ENCODE measurements around the gene FBXL7.

FBXL7 gene

GRCh38 chr5:15966651-15967050 lies 466.7 kb downstream of the FBXL7 start:
- Histone ChIP-seq H3K9me2 (replicated peaks; ENCODE audit: insufficient read depth, low read length) (no peaks in the 10 kb centered on the region), H2AFZ (ENCODE audit: low read depth, low read length, severe bottlenecking) (no peak overlapping the region), H3K27ac (ENCODE audit: low read depth, low read length) (no peak overlapping the region), H3K9me3 (ENCODE audit: insufficient read depth, low read length) (no peaks in the 10 kb centered on the region), H3K27me3 (ENCODE audit: low read length) (no peaks in the 10 kb centered on the region), H4K20me1 (ENCODE audit: low read depth, low read length) (no peaks in the 10 kb centered on the region), H3K79me2 (ENCODE audit: insufficient read depth, low read length) (no peaks in the 10 kb centered on the region), H3F3A (ENCODE audit: insufficient read depth) (no peaks in the 10 kb centered on the region), H3K4me2 (ENCODE audit: low read depth, low read length, poor library complexity, severe bottlenecking) (no peak overlapping the region), H3K36me3 (ENCODE audit: low read length) (no peaks in the 10 kb centered on the region), H3K4me3 (ENCODE audit: insufficient read depth, low read length, poor library complexity, severe bottlenecking) (no peak overlapping the region), H3K9ac (ENCODE audit: low read length) (no peak overlapping the region)
- no peak for TF ChIP-seq EZH2phosphoT487 (conservative IDR thresholded peaks at IDR 0.05; ENCODE audit: low read length)
- no peak for TF ChIP-seq CTCF (IDR thresholded peaks at IDR 0.05; ENCODE audit: insufficient read depth, low read length, poor library complexity, severe bottlenecking)

- Histone ChIP-seq H3K9me3 (ENCODE audit: insufficient read depth, low read length) (no peaks in the 10 kb centered on the region), H3K9me2 (replicated peaks; ENCODE audit: insufficient read depth, low read length) (no peaks in the 10 kb centered on the region), H3K36me3 (ENCODE audit: low read length) (no peaks in the 10 kb centered on the region), H3K27ac (ENCODE audit: low read depth, low read length) (no peak overlapping the region), H2AFZ (ENCODE audit: low read depth, low read length, severe bottlenecking) (no peak overlapping the region), H3K79me2 (ENCODE audit: insufficient read depth, low read length) (no peaks in the 10 kb centered on the region), H3K4me3 (ENCODE audit: insufficient read depth, low read length, poor library complexity, severe bottlenecking) (no peak overlapping the region), H3K4me2 (ENCODE audit: low read depth, low read length, poor library complexity, severe bottlenecking) (no peak overlapping the region), H4K20me1 (ENCODE audit: low read depth, low read length) (no peaks in the 10 kb centered on the region), H3F3A (ENCODE audit: insufficient read depth) (no peaks in the 10 kb centered on the region), H3K9ac (ENCODE audit: low read length) (no peak overlapping the region), H3K27me3 (ENCODE audit: low read length) (no peaks in the 10 kb centered on the region)
- TF ChIP-seq EZH2phosphoT487 (conservative IDR thresholded peaks at IDR 0.05; ENCODE audit: low read length) (no peak), CTCF (IDR thresholded peaks at IDR 0.05; ENCODE audit: insufficient read depth, low read length, poor library complexity, severe bottlenecking) (no peak)
Observed at GRCh38 chr5:15968993-15969392, 469.0 kb downstream of the FBXL7 start.

- H2AFZ ChIP-seq (ENCODE audit: low read depth, low read length, severe bottlenecking): no peak overlapping the region
- H3K27me3 ChIP-seq (ENCODE audit: low read length): no peaks in the 10 kb centered on the region
- no peaks in the 10 kb centered on the region for H3F3A ChIP-seq (ENCODE audit: insufficient read depth)
- no peak overlapping the region for H3K4me3 ChIP-seq (ENCODE audit: insufficient read depth, low read length, poor library complexity, severe bottlenecking)
- no peaks in the 10 kb centered on the region for H3K36me3 ChIP-seq (ENCODE audit: low read length)
- H4K20me1 ChIP-seq (ENCODE audit: low read depth, low read length): no peaks in the 10 kb centered on the region
- H3K4me2 ChIP-seq (ENCODE audit: low read depth, low read length, poor library complexity, severe bottlenecking): no peak overlapping the region
- H3K9me2 ChIP-seq (replicated peaks; ENCODE audit: insufficient read depth, low read length): no peaks in the 10 kb centered on the region
- TF ChIP-seq EZH2phosphoT487 (conservative IDR thresholded peaks at IDR 0.05; ENCODE audit: low read length): no peak
- no peak for TF ChIP-seq CTCF (IDR thresholded peaks at IDR 0.05; ENCODE audit: insufficient read depth, low read length, poor library complexity, severe bottlenecking)
- no peak overlapping the region for H3K27ac ChIP-seq (ENCODE audit: low read depth, low read length)
- no peaks in the 10 kb centered on the region for H3K9me3 ChIP-seq (ENCODE audit: insufficient read depth, low read length)
- no peaks in the 10 kb centered on the region for H3K79me2 ChIP-seq (ENCODE audit: insufficient read depth, low read length)
- H3K9ac ChIP-seq (ENCODE audit: low read length): no peak overlapping the region
Observed at GRCh38 chr5:15977851-15978250, 477.9 kb downstream of the FBXL7 start.
